T47D (cell line): ENCODE results near the gene MYRIP.
"Not testable (repeated sequence)": the region's sequence is repeated elsewhere in the genome, so short reads cannot be mapped to it uniquely, and the experiment has no call there.

Experiments
- DNase-seq, 2 experiments: peaks; one replicate each; pipeline versions ENCODE4 v3.0.0 to v3.0.0-alpha.2; 2011 to 2012; ENCODE audit warnings: low read depth in 1 of 2, low spot score in 1 of 2
- JUND ChIP-seq: IDR thresholded peaks from 2 replicates; pipeline ENCODE4 v1.6.1; 2012; ENCODE audit warnings: low read depth
- in situ Hi-C: cut with HindIII; loops from 2 replicates; pipeline ENCODE4 v1.10.0; 2016; ENCODE audit warnings: low sequenced_read_pairs, low pct_unique_long_range_greater_than_20kb

Gene MYRIP

DNA sequence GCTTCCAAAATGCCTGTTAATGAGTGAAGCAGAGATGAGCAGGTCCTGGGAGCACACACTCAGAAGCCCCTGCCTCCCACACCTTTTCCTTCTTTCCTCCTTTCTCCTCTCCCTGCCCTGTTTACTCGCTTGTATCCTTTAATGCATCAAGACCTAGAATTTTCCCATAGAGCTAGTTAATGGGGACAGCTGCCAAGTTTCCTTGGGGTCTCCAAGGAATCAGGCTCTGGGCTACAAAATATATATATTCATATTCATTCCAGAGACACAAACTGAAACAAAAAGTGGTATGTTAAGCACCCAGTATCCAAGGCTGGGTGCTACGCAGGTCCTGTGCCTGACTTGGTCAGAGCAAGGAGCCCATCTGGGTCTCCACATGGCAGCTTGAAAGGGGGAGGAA is 235.6 kb downstream of the MYRIP start:
- DNase-seq, result no peak
- TF ChIP-seq JUND, result no peak
- in situ Hi-C loops, result no loop called here

DNA sequence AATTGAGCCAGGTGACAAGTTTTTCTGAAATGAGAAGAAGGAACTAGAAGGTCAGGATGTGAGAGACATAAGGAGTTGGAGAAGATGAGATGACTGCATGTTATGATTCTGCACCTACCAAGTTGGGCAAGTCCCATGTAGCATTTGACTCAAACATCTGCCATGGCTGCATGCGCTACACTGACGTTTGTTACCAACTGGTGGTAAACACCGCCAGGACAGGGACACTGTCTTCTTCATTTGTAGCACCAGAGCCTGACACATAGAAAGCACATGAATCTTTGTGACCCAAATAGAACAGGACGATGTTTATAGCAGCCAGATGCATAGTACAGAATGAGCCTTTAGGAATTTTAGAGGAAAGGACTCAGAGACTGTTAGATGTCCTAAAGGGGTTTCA is 236.7 kb downstream of the MYRIP start:
- no peak for TF ChIP-seq JUND
- in situ Hi-C loops, result no loop called here
- no peak for DNase-seq

DNA sequence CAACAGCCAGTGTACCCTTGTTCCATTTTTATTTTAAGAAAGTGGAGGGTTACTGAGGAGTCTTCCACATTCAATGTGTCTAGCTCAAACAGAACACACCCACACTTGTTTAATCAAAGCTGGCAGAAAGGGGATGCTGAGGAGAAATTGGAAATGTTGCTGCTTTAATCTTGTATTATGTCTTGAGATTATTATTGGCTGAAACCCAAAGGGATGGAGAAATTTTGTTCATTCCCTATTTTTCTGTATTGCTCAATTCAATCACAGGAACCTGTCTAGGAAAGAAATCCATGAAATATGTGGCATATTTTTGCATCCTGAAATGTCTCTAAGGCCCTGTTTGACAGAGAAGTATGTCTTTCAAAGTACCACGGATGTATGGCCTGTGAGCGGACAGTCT is 238.0 kb downstream of the MYRIP start:
- no peak for DNase-seq
- no peak for TF ChIP-seq JUND
- in situ Hi-C loops, result no loop called here

DNA sequence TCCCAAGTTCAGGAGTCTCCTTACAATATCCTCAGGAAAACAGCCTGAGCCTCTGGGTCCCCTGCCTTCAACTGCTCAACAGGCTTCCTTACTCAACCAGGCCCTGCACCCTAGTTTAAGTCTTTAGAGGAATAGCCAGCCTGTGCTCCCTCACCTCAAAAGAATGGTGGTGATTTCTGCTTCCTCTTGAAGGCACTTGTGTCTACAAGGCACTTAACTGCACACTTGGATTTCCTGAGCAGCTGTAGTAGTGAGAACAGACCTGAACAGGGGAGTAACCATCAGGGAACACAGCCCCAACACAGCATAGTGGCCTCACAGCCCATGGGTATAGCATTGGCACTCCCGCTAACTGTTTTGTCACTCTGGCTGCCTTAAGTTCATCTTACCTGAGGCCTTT is 244.3 kb downstream of the MYRIP start:
- no peak for TF ChIP-seq JUND
- in situ Hi-C loops, result no loop called here
- no peak for DNase-seq

DNA sequence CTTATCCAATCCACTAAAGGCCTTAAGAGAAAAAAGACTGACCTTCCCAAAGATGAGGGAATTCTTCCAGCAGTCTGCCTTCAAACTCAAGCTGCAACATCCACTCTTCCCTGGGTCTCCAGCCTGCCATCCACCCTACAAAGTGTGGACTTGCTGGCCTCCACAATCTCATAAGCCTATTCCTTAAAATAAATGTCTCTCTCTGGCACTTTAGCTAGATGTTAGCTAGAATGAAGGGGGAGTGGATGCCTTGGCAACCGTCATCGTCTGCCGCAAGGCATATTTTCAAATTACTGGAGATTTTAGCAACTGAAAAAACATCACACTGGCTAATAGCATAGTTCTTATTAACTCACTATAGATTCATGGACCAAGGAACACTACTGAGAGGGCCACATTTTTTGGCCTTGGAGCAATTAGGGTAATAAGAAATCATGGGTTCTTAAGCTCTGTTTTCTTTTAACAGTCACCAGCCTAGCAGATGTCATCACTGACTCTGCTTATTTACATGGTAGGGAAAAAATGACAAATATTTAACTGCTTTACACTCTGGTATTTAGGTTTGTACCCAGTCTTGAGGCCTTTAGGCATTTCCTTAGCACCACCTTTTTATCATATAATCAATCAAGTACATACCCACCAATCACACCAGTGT is 245.3 kb downstream of the MYRIP start:
- TF ChIP-seq JUND, result no peak
- in situ Hi-C loops, result no loop called here
- DNase-seq, result peak in 1 of 2 experiments; percentile 59

DNA sequence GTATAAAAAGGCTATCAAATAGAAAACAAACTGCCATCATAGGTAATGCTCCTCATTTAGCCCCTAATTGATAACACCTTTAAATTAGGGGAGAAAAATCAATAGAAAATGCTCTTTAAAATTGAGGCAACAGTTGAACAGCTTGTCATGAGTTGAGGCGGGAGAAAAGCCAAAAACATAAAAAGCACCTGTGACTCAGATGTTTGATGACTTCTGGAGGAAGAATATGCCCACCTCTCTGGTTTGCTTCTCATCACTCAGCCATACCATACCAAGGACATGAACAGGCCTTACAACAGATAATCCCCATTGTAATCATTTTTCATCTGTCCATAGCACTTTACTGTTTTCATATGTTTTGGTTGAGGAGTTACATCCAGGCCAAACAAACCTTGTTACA is 246.0 kb downstream of the MYRIP start:
- in situ Hi-C loops, result no loop called here
- no peak for DNase-seq
- no peak for TF ChIP-seq JUND

DNA sequence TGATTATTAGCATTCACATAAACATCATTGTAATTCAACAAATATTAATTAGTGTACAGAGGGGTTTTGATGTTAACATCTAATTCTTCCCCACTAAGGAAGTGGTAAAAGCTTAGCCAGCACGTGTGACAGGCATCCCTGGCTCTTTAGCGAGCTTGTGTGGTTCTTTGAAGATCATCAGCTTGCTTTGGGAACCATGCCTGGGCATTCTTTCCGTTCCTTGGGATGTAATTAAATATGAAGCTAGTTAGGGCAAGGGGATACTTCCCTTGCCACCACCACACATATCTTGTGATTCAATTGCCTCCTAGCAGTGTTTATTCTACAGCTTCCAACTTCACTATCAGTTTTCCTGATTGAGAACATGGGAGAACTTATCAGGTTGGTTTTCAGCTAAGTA is 246.5 kb downstream of the MYRIP start:
- in situ Hi-C loops, result no loop called here
- no peak for DNase-seq
- no peak for TF ChIP-seq JUND

DNA sequence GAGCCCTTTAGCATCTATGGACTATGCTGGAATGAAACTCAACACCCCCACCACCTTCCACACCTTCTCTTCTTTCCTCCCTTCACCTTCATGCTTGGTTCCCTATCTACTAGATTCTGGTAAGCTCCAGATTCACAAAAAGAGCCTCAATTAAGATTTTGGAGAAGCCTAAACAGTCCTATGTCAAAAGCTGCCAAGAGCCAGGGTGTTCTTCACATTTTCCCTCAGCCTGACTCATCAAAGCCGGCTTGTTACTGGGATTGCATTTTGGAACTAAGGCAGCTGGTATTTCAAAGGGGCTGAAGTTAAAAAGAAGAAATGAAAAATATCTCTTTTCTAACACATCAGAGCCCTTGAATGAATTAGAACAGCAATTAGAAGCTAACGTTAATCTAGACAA is 247.7 kb downstream of the MYRIP start:
- no peak for TF ChIP-seq JUND
- no peak for DNase-seq
- in situ Hi-C loops, result no loop called here

DNA sequence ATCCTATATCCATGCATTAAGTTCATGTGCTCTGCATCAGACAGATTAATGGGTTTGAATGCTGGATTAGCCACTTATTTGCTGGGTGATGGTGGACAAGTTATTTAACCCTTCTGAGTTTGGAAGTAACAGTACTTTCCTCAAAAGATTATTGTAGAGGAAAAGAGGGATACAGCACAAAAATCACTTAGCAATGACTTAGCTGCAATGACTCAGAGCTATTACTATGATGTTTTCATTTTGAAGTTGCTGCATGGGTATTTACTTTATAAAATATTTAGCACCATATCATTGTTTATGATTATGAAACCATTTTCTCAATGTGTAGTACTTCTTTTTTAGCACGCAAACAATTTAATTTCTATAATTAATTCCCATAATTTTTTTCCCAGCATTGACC is 248.4 kb downstream of the MYRIP start:
- in situ Hi-C loops, result no loop called here
- TF ChIP-seq JUND, result no peak
- no peak for DNase-seq

DNA sequence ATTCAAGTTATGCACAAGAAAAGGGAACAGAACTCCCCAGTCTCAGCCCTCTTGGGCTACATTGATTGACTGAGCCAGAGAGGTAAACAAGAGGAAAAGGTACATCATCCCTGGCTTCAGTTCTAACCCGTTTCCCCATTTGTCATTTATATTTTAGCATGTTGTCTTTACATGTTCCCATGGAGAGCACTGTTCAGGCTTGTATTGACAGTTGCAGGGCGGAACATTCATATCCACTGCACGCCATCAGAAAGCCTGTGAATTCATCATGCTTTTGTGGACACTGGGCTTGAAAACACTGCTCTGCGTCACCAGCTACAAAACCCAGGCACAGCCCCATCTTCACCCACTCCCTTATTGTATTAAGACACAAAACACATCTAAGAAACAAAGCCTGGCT is 259.2 kb downstream of the MYRIP start:
- in situ Hi-C loops, result no loop called here
- no peak for DNase-seq
- no peak for TF ChIP-seq JUND

DNA sequence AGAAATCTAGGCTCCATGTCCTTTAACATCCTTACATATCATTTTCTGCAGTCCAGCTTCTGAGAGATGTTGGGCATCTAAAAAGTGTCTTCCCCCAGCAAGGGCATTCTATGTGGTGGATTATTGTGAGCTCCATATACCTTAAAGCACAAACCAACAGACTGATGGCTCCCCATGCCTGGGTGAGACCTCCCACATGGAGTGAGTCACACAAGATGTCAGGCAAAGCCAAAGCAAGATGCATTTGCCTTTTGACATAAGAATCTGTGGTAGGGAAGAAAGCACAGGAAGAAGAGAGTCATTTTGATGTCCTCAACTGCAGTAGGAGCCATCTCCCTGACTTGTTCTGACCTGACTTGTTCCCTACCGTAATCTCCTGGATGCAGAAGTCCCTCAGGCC is 261.4 kb downstream of the MYRIP start:
- in situ Hi-C loops, result no loop called here
- DNase-seq, result no peak
- no peak for TF ChIP-seq JUND

DNA sequence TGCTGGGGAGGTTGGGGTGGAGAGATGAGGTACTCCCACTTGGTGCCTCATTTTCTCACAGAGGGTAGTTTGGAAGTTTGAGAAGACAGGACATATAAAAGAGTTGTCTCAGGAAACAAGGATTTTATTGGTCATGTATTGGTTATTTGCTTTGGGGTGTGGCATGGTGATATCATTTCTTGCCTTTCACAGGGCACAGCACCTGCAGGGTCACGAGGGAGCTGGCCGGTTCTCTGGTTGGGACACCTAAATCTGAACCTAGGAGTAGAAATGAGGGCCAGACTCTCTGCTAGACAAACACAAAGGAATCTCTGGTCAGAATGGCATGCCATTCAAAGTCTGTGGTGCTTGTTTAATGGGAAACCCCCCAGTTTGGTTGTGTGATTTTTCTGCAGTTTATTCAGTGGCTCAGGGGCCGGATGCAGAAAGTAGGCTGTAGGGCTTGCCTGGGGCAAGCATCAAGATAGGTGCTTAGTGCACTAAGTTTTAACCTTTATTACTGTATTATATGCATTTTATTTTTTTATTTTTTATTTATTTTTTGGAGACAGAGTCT is 262.4 kb downstream of the MYRIP start:
- no peak for TF ChIP-seq JUND
- in situ Hi-C loops, result no loop called here
- DNase-seq, result no peak

DNA sequence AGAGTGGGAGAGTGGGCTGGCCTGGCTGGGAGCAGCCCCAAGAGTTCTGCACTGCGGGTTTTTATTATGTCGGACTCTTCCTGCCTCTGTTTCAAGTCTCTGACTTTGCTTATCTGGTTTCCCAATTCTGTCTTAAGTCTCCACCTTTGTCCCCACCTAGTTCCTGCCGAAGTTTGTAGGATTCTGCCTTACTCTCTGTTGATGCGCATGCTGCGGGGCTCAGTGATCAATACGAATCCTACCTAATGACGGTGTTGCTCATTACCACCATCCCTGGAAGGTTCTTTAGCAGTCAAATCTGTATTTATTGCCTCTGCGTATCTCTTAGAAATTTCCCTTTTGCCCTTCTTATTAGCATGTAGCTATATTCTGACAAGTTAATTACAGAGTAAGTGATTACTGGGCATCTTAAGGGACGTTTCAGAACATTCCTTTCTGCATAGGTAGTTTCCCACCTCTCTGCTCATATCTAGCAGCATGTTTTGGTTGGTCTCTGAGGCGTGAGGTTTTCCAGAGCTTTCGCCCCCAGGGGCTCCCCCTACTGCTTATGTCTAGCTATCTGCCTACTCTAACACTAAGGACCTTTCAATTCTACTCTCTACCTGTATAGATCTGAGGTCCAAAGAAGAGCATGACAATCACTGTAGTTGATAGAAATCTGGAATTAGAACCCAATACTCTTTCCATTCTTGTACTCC is 264.1 kb downstream of the MYRIP start:
- in situ Hi-C loops, result no loop called here
- no peak for DNase-seq
- no peak for TF ChIP-seq JUND

DNA sequence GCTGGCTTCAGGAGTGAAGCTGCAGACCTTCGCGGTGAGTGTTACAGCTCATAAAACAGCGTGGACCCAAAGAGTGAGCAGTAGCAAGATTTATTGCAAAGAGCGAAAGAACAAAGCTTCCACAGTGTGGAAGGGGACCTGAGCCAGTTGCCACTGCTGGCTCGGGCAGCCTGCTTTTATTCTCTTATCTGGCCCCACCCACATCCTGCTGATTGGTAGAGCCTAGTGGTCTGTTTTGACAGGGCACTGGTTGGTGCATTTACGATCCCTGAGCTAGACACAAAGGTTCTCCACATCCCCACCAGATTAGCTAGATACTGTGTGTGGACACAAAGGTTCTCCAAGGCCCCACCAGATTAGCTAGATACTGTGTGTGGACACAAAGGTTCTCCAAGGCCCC is 267.7 kb downstream of the MYRIP start:
- in situ Hi-C loops, DNase-seq: not testable (repeated sequence)

DNA sequence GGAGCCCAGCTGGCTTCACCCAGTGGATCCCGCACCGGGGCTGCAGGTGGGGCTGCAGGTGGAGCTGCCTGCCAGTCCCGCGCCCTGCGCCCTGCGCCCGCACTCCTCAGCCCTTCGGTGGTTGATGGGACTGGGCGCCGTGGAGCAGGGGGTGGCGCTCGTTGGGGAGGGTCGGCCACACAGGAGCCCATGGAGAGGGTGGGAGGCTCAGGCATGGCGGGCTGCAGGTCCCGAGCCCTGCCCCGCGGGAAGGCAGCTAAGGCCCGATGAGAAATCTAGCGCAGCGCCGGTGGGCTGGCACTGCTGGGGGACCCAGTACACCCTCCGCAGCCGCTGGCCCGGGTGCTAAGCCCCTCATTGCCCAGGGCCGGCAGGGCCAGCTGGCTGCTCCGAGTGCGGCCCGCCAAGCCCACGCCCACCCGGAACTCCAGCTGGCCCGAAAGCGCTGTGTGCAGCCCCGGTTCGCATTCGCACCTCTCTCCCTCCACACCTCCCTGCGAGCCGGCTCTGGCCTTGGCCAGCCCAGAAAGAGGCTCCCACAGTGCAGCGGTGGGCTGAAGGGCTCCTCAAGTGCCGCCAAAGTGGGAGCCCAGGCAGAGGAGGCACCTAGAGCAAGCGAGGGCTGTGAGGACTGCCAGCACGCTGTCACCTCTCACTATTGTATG is 268.6 kb downstream of the MYRIP start:
- in situ Hi-C loops, DNase-seq: not testable (repeated sequence)
